Heart left ventricle (tissue), 16 donors: ENCODE results near the gene AKAP9. TPM values are rescaled to one million over a fixed set of nuclear protein-coding genes. Genes with fewer than 3 reads are reported as not detected.
A peak's percentile ranks its signal among the peaks of the same experiment; 100 is the strongest.

Experiments used
- ATAC-seq, 4 donors: fragments of 200-7000 bp; cut with Tn5 transposase; one replicate each; pipeline ENCODE4 v1.9.1; 2020 to 2022; ENCODE audit warnings: moderate library complexity in 4 of 4, mild to moderate bottlenecking in 3 of 4, moderate number of reproducible peaks in 1 of 4
- DNase-seq, 5 donors: peaks; one replicate each; pipeline ENCODE4 v3.0.0-alpha.2; 2020
- H3K27ac ChIP-seq, 12 donors: fragments of 200-600 bp; sonication (generic) in 4 of 12; one replicate each; pipeline versions ENCODE4 v1.5.0 to v1.8.0; 2016 to 2022; ENCODE audit warnings: mild to moderate bottlenecking in 2 of 12
- H3K27me3 ChIP-seq, 9 donors: fragments of 200-600 bp; sonication (generic) in 2 of 9; one replicate each; pipeline versions ENCODE4 v1.5.1 to v1.8.0; 2016 to 2022; ENCODE audit warnings: mild to moderate bottlenecking in 3 of 9
- H3K36me3 ChIP-seq, 9 donors: fragments of 200-600 bp; sonication (generic) in 2 of 9; one replicate each; pipeline versions ENCODE4 v1.5.0 to v1.8.0; 2018 to 2022; ENCODE audit warnings: mild to moderate bottlenecking in 2 of 9
- H3K4me1 ChIP-seq, 12 donors: fragments of 200-600 bp; sonication (generic) in 4 of 12; one replicate each; pipeline versions ENCODE4 v1.5.0 to v1.8.0; 2016 to 2022; ENCODE audit warnings: mild to moderate bottlenecking in 3 of 12
- H3K4me3 ChIP-seq, 12 donors: fragments of 200-600 bp; sonication (generic) in 4 of 12; one replicate each; pipeline versions ENCODE4 v1.5.0 to v1.8.0; 2017 to 2022; ENCODE audit warnings: mild to moderate bottlenecking in 9 of 12, moderate library complexity in 4 of 12
- H3K9me3 ChIP-seq, 12 donors: fragments of 200-600 bp; sonication (generic) in 4 of 12; one replicate each; pipeline versions ENCODE4 v1.5.0 to v1.8.0; 2016 to 2022; ENCODE audit warnings: mild to moderate bottlenecking in 1 of 12
- POLR2A ChIP-seq, 2 donors: fragments of 450-650 bp; IDR thresholded peaks; one replicate each; pipeline ENCODE4 v1.6.1; 2017; ENCODE audit warnings: antibody characterized with exemption in 2 of 2, mild to moderate bottlenecking in 2 of 2, moderate library complexity in 2 of 2
- WGBS, 4 donors: extraction: QIAGEN DNeasy Blood & Tissue Kit in 2 of 4; methylation state at CpG; one replicate each; pipeline versions ENCODE4 v1.1.5 to v1.1.7; 2013 to 2018; 5-methylcytosine and 5-hydroxymethylcytosine counted together
- intact Hi-C, 10 donors: fragments of 100-400 bp; cut with DNase I; formaldehyde crosslinking; loops; one replicate each; pipeline versions ENCODE4 v1.11.1 to v1.14.2; 2022
- polyA plus RNA-seq, 2 donors: library from polyadenylated mRNA; stranded (reverse); fragments of 200-250 nt; gene quantifications; one replicate each; pipeline ENCODE4 v1.2.3, GENCODE V29; 2013
- total RNA-seq, 9 donors: library from RNA; depleted of rRNA in 2 of 9; stranded (reverse); fragments of >200 nt in 2 of 9; fragmentation: NEBNext Ultra II Directional in 3 of 9; extraction: Animal tissue kit (Norgen Biotek cat#: 25700) in 3 of 9; gene quantifications; one replicate each; pipeline versions ENCODE4 v1.1.0 to v1.2.4, GENCODE V29; 2016 to 2023
- TF ChIP-seq, protein P1 (sequence below), 12 donors: fragments of 200-600 bp; sonication (generic) in 4 of 12; IDR thresholded peaks; one replicate each; pipeline versions ENCODE4 v1.5.0 to v1.8.0; 2018 to 2022; ENCODE audit warnings: antibody characterized with exemption in 12 of 12, mild to moderate bottlenecking in 5 of 12
- donor health status: ischemic (EF 13 %, LVEDD 7.1; RV severe dilation, severe dysfunction).
- donor health status: healthy with polysubstance abuse.
- donor health status: DM: no; HTN: yes; CAD: no.
- donor health status: DM: no; HTN: no; CAD: no.
- donor health status: ischemic (EF 25% LVEDD 6.9; RV normal size, moderate dysfunction).
- donor health status: ischemic (EF 25% LVEDD 5.7; RV mildly dilated, moderate dysfunction).
- donor health status: healthy.
- donor health status: DM: yes; HTN: yes; CAD: no.
- donor health status: ischemic (EF 35%, LVEDD 5.7; RV mildly dilated, moderate dysfunction).
- donor health status: nonischemic (EF 11% LVEDD 7.7; RV severe dilation, severe dysfunction).
- donor health status: DM: yes; HTN: yes; CAD: no.
- donor health status: PGD.
- donor health status: ischemic (EF 29% LVEDD 5.4; RV normal size, mild dysfunction).
- donor health status: nonischemic (EF 23%, LVEDD 6.1; RV moderate dilation, normal function).

The AKAP9 gene
- total and polyA plus RNA-seq, 11 donors, result 13.2 to 58.6 (median 49.1) TPM

DNA sequence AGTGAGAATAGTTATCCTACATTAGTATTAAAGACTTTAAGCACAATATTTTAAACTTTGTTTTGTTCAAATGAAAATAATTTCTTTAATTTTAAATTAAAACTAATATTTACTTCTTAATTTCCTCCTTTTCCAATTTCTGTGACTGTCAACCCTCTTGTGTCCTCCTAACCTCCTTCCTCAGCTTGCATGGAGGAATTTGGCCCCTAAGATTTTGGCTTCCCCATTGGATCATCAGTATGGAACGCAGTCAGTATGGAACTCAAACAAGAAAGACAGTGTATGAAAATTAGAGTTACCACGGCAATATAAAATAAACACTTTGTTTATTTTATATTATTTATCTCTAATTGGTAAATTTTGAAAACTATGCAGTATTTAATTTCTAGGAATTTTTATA is 102.4 kb downstream of the AKAP9 start:
- WGBS, 4 donors, result 84 to 89% (median 86%) methylated on average over 2 of the region's 2 CpGs
- ATAC-seq, result no peak
- peaks cover 0 to 13% (median 0%) of the 10 kb centered on the region in 12 donors for H3K4me1 ChIP-seq
- H3K9me3 ChIP-seq, result no peaks in the 10 kb centered on the region
- no peak for TF ChIP-seq POLR2A (IDR thresholded peaks at IDR 0.05)
- TF ChIP-seq, protein P1, sequence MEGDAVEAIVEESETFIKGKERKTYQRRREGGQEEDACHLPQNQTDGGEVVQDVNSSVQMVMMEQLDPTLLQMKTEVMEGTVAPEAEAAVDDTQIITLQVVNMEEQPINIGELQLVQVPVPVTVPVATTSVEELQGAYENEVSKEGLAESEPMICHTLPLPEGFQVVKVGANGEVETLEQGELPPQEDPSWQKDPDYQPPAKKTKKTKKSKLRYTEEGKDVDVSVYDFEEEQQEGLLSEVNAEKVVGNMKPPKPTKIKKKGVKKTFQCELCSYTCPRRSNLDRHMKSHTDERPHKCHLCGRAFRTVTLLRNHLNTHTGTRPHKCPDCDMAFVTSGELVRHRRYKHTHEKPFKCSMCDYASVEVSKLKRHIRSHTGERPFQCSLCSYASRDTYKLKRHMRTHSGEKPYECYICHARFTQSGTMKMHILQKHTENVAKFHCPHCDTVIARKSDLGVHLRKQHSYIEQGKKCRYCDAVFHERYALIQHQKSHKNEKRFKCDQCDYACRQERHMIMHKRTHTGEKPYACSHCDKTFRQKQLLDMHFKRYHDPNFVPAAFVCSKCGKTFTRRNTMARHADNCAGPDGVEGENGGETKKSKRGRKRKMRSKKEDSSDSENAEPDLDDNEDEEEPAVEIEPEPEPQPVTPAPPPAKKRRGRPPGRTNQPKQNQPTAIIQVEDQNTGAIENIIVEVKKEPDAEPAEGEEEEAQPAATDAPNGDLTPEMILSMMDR (IDR thresholded peaks at IDR 0.05), result no peak
- no peak for DNase-seq
- no peak overlapping the region for H3K4me3 ChIP-seq
- intact Hi-C loops, result loop anchor here in 1 of 10 donors (10.0 kb wide), 1 partner anchor 158 kb away; the partner anchor contains the start of gene MTERF1
- no peaks in the 10 kb centered on the region for H3K27me3 ChIP-seq
- H3K36me3 ChIP-seq, result peaks cover 0 to 97% (median 75%) of the 10 kb centered on the region in 9 donors
- peak overlapping the region in 11 of 12 donors; percentile 50 to 90 (median 72) for H3K27ac ChIP-seq

DNA sequence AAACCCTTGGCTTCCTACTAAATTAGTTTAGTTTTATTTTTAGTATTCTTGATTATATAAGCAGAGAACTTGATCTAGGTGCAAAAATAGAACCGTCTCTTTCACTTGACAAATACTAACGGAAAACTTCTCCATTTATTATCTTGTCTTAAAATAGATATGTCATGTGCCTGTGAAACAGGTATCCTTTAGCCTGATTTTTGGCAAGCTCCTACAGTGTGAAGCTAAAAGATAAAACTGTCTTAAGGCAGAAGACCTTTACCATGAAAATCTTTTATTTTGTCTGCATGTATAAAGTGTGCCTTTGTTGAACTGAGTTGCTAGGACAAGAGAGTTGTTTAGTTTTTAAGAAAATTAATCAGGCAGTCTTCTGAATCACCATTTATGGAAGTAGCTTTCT is 103.0 kb downstream of the AKAP9 start:
- no peak overlapping the region for H3K4me3 ChIP-seq
- peaks cover 0 to 97% (median 75%) of the 10 kb centered on the region in 9 donors for H3K36me3 ChIP-seq
- no peak for TF ChIP-seq POLR2A (IDR thresholded peaks at IDR 0.05)
- TF ChIP-seq, protein P1 (IDR thresholded peaks at IDR 0.05), result no peak
- intact Hi-C loops, result loop anchor here in 1 of 10 donors (10.0 kb wide), 1 partner anchor 159 kb away; the partner anchor contains the start of gene MTERF1
- H3K9me3 ChIP-seq, result no peaks in the 10 kb centered on the region
- no peak for DNase-seq
- H3K27me3 ChIP-seq, result no peaks in the 10 kb centered on the region
- peak; percentile 69 to 82 (median 76) for ATAC-seq
- 29 to 38% (median 33%) methylated on average over 2 of the region's 2 CpGs for WGBS, 4 donors
- H3K27ac ChIP-seq, result peak overlapping the region in 11 of 12 donors; percentile 50 to 90 (median 72)
- peaks cover 0 to 13% (median 0%) of the 10 kb centered on the region in 12 donors for H3K4me1 ChIP-seq

DNA sequence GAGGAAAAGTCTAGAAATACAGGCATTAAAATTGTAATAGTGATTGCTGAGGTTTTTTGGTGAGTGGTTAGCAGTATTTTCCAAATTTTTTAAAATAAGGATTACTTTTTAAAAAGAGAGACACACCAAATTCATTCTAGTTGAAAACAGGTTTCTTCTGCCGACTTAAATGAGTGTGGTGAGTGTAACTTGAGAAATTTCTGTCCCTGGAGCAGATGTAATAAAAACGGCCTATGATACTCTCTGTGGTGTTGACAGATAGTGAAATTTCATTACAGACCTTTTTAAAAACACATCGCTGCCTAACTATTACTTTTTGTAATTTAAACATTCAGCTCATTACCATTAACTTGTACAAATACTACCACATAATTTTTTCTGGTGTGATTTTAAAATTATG is 103.5 kb downstream of the AKAP9 start:
- Histone ChIP-seq H3K36me3 (peaks cover 0 to 97% (median 75%) of the 10 kb centered on the region in 9 donors), H3K9me3 (no peaks in the 10 kb centered on the region), H3K4me3 (no peak overlapping the region), H3K4me1 (peaks cover 0 to 13% (median 0%) of the 10 kb centered on the region in 12 donors), H3K27me3 (no peaks in the 10 kb centered on the region), H3K27ac (peak overlapping the region in 11 of 12 donors; percentile 50 to 90 (median 72))
- intact Hi-C loops, result loop anchor here in 1 of 10 donors (10.0 kb wide), 1 partner anchor 159 kb away; the partner anchor contains the start of gene MTERF1
- ATAC-seq (peak in 1 of 4 donors; percentile 46), DNase-seq (no peak)
- TF ChIP-seq POLR2A (IDR thresholded peaks at IDR 0.05), result no peak
- TF ChIP-seq, protein P1 (IDR thresholded peaks at IDR 0.05), result no peak
- WGBS, 4 donors, result 31 to 52% (median 45%) methylated on average over 3 of the region's 3 CpGs

DNA sequence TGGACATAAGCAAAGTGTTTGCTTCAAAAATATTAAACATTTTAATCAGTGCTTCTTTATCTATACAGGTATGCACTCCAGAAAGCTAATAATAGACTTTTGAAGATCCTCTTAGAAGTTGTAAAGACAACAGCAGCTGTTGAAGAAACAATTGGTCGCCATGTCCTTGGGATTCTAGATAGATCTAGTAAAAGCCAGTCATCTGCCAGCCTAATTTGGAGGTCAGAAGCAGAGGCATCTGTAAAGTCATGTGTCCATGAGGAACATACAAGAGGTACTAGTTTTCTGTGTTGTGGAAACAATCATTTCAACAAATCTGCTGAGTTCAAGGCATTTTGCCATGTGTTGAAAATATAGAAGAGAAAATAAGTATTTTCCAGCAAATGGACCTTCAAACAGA is 104.3 kb downstream of the AKAP9 start:
- no peaks in the 10 kb centered on the region for H3K9me3 ChIP-seq
- no peak for DNase-seq
- no peaks in the 10 kb centered on the region for H3K27me3 ChIP-seq
- H3K27ac ChIP-seq, result peak overlapping the region in 10 of 12 donors; percentile 18 to 90 (median 72)
- H3K4me3 ChIP-seq, result no peak overlapping the region
- WGBS, 4 donors, result 57 to 75% (median 66%) methylated on average over 1 of the region's 1 CpG
- peak in 1 of 4 donors; percentile 41 for ATAC-seq
- peaks cover 0 to 13% (median 0%) of the 10 kb centered on the region in 12 donors for H3K4me1 ChIP-seq
- intact Hi-C loops, result loop anchor here in 1 of 10 donors (10.0 kb wide), 1 partner anchor 160 kb away; the partner anchor contains the start of gene MTERF1
- H3K36me3 ChIP-seq, result peaks cover 0 to 96% (median 75%) of the 10 kb centered on the region in 9 donors
- no peak for TF ChIP-seq POLR2A (IDR thresholded peaks at IDR 0.05)
- TF ChIP-seq, protein P1 (IDR thresholded peaks at IDR 0.05), result no peak
